ENCODE results near the gene CNTNAP2.

CNTNAP2 gene

DNA sequence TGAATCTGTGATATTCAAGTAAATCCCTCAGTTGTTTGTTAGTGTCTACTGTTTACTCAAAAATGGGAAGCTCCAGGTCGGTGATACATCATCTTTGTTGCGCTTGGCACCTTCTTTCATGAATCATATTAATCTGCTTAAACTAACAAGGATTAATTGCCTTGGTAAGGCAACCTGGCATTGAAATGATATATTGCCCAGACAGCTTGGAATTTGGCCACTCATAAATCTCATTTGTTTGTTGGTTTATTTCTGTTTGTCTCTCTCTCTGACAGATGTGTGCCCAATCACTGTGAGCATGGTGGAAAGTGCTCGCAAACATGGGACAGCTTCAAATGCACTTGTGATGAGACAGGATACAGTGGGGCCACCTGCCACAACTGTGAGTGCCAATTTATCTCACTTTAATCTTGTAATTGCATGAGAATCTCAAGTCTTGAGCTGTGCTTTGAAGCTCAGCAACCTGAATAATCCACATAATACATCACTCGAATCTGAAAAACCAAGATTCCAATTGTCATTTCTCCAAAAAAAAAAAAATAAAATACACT lies 1369.1 kb downstream of the CNTNAP2 start:
- TF ChIP-seq, protein P1, sequence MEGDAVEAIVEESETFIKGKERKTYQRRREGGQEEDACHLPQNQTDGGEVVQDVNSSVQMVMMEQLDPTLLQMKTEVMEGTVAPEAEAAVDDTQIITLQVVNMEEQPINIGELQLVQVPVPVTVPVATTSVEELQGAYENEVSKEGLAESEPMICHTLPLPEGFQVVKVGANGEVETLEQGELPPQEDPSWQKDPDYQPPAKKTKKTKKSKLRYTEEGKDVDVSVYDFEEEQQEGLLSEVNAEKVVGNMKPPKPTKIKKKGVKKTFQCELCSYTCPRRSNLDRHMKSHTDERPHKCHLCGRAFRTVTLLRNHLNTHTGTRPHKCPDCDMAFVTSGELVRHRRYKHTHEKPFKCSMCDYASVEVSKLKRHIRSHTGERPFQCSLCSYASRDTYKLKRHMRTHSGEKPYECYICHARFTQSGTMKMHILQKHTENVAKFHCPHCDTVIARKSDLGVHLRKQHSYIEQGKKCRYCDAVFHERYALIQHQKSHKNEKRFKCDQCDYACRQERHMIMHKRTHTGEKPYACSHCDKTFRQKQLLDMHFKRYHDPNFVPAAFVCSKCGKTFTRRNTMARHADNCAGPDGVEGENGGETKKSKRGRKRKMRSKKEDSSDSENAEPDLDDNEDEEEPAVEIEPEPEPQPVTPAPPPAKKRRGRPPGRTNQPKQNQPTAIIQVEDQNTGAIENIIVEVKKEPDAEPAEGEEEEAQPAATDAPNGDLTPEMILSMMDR (conservative IDR thresholded peaks at IDR 0.05; ENCODE audit: control insufficient read depth, insufficient read depth, low read depth, low read length) = no peak
- DNase-seq (ENCODE audit: low read depth) = no peak
- no peak overlapping the region for H3K4me3 ChIP-seq (ENCODE audit: control insufficient read depth, low read depth, low read length)

DNA sequence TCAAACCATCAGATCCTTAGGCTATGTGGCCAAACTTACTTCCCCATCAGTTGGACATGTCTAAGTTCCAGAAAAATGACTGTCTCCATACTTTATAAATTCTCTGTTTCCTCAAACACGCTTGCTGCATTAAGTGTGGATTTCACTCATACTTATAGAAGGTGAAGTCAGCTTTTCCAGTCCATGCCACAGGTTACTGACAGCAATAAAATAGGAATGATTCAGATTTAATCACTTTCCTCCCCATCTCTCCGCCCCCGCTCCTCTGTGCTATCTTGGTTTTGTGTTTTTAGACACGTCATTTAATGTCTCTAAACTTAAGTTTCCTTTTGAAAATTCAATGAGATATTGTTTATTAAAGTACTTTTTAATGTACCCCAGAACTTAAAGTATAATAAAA lies 1376.0 kb downstream of the CNTNAP2 start:
- TF ChIP-seq, protein P1 (conservative IDR thresholded peaks at IDR 0.05; ENCODE audit: control insufficient read depth, insufficient read depth, low read depth, low read length) = no peak
- peak; percentile 49 for DNase-seq (ENCODE audit: low read depth)
- no peak overlapping the region for H3K4me3 ChIP-seq (ENCODE audit: control insufficient read depth, low read depth, low read length)

DNA sequence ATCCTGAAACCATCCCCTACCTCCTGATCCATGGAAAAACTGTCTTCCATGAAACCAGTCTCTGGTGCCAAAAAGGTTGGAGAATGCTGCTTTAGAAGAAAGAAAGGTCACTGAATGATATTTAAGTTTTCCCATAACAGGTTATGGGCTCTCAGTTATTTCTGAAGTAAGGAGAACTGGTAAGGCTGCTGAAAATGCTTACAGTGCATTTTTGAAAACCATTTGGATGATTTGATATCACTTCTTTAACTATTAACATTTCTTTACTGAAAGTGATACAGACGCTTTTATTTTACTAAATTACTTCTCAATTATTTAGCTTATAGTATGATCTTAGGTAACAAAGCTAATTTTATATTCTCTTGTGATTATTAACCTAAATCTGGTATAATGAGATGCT lies 1379.6 kb downstream of the CNTNAP2 start:
- TF ChIP-seq, protein P1 (conservative IDR thresholded peaks at IDR 0.05; ENCODE audit: control insufficient read depth, insufficient read depth, low read depth, low read length) = no peak
- no peak for DNase-seq (ENCODE audit: low read depth)
- no peak overlapping the region for H3K4me3 ChIP-seq (ENCODE audit: control insufficient read depth, low read depth, low read length)

DNA sequence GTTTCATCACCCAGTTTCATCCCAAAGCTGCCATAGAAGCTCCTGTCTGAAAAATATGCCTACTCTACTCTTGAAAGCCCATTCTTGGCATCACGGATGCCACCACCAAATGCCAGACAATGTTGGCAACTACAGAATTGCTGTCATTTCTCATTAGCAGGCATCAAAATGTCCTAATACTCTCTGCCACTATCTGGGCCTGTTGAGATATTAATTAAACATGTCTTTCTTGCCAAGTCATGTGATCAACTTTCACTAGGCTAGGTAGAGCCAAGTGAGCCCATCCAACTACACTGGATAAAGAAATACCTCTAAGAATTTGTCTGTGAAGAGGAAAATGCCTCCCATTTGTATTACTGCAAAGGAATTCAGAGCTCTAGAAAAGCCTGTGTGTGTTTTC lies 1380.6 kb downstream of the CNTNAP2 start:
- no peak for DNase-seq (ENCODE audit: low read depth)
- no peak overlapping the region for H3K4me3 ChIP-seq (ENCODE audit: control insufficient read depth, low read depth, low read length)
- TF ChIP-seq, protein P1 (conservative IDR thresholded peaks at IDR 0.05; ENCODE audit: control insufficient read depth, insufficient read depth, low read depth, low read length) = no peak

DNA sequence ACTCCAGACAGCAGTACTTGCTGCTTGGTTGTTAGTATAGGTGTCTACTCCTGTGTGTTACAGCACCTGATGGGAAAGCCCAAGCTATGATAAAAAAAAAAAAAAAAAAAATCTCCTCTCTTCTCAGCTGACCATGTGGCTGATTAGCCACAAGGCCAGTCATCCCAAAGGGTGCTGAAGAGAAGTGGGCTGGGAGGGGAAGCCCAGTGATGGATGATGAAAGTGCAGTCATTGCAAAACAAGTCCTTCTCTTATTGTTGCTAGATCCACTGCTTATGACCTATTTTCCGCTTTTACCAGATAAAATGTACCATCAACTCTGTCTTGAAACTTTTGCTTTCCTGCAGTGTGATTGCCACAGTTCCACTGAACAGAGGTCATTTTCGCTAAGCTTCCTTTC lies 1381.5 kb downstream of the CNTNAP2 start:
- TF ChIP-seq, protein P1 (conservative IDR thresholded peaks at IDR 0.05; ENCODE audit: control insufficient read depth, insufficient read depth, low read depth, low read length) = no peak
- peak; percentile 37 for DNase-seq (ENCODE audit: low read depth)
- no peak overlapping the region for H3K4me3 ChIP-seq (ENCODE audit: control insufficient read depth, low read depth, low read length)

DNA sequence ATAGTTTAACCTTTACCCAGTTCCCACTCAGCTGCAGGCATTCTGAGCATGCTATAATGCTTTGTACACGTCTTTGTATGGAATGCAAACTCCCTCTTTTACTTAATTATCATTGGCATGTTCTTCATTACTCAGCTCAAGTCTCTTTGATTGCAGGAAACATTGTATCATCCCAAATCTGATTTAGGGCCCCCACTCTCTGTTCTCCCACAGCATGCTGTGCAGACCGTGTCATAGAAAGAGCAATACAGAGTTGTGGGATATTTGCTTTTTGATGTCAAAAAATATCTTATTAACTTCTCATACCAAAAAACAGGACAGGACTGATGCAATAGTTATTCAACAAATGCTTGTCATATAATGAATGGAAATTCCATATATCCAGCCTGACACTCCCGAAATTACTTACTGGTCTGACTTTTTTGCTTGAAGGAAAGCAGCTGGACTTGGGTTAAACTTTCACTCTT lies 1392.5 kb downstream of the CNTNAP2 start:
- peak; percentile 38 for DNase-seq (ENCODE audit: low read depth)
- H3K4me3 ChIP-seq (ENCODE audit: control insufficient read depth, low read depth, low read length) = no peak overlapping the region
- TF ChIP-seq, protein P1 (conservative IDR thresholded peaks at IDR 0.05; ENCODE audit: control insufficient read depth, insufficient read depth, low read depth, low read length) = no peak

Measured in fibroblast of mammary gland (primary cell).